Stimulated activated CD4-positive, alpha-beta T cell treated with anti-CD3 and anti-CD28 coated beads, Interleukin-15, amount 100 ng/mL, for 48 hours (primary cell): ENCODE data around the gene KIAA1217.
A peak's percentile ranks its signal among the peaks of the same experiment; 100 is the strongest.

Source experiments
- DNase-seq, 2 donors: peaks; one replicate each; pipeline ENCODE4 v3.0.0-alpha.2; 2020; ENCODE audit warnings: low read depth in 2 of 2

Gene KIAA1217

DNA sequence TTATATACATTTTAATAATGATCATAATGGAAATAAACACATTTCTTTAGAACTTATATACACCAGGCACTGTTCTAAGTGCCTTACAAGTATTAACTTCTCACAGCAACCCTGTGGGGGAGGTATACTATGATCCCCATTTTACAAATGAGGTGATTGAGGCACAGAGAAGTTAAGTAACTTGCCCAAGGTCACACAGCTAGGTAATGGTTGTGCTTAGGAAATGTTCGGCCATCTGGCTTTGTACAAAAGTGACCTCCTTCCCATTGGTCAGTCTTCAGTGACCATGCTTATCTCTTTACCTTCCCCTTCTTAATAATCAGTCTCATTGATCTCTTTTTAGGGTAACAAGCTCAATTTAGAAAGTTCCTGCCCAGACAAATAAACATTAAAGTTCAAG, 158.8 kb downstream of the KIAA1217 start:
- no peak for DNase-seq

DNA sequence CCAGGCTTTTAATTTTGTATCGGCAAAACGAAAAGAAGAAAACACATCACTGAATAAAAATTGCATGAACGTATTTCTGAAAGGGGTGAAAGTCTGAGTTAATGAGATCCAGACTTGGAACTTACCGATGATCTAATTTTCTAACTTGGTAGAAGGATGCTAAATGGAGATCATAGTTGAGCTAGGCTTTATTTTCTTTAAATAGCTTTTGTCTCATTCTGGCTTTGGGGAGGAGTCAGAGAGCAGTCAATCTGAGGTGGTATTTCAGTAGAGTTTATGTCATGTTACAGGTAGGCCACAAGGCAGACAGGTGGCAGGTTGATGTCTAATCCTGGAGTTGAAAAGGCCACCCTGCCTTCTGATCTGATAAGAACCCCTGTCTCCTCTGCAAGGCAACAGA, 161.9 kb downstream of the KIAA1217 start:
- no peak for DNase-seq

DNA sequence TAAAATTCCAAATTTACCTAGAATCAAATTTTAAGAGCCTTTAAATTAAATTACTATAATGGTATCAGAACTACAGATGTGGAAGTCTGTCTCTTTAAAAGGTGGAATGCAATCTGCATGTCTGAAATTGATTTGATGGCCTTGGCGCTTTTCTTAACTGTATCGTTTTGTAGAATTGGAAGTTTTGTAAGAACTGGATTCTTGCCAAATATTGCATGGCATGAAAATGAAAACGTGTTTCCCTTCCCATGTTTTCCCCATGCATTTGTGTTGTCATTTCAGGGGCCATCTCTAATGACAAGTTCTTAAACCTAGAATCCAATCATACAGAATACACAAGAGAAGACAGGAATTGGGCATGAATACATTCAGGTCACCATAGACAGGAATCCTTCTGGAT, 162.5 kb downstream of the KIAA1217 start:
- DNase-seq, result no peak

DNA sequence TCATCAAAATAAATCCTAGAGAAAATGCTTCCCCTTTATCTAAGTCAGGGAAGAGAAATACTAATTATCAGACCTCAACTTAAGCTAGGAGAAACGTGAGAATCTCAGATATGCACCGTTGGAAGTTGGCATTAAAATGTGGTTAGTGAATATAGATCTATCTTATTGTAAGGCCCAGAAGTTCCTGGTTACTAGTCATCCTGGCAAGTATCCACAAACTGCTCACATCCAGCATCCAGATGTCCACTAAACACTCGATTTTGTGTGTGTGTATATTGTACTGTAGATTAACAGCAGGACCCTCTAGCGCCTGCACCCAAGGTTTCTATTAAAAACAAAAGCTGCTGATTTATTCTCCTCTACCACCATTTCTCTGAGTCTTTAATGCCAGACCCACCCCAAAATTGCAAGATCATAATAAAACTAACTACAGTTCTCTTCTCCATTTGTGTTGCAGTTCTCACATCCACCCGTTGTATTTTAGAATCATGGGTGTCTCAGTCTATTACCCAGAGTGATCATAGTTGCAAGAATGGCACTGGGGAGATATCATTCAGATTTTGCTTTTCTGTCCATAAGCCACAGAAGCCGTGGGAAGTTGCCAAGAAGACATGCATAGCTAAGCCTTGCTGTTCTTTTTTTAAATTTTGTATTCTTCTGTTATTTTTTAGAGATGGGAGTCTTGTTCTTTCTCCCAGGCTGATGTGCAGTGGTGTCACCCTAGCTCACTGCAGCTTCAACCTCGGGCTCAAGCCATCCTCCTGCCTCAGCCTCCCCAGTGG, 165.4 kb downstream of the KIAA1217 start:
- DNase-seq, result no peak

DNA sequence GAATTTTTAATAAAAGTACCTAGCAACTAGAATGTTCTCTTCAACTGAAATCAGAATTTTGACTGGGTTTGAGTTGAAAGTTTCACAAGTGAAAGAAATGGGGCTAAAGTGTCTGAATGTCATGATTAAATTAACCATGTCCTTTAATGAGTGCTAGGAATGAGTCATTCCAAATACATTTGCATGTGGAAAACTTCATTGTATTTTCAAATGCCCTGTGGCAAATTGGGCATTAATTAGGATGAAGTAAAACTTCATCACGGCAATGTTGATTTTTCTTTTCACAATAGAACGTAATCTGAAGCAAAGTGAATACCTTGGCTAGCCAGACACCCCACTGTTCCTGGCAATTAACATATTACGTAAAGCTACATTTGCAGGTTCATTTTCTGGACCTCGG, 166.6 kb downstream of the KIAA1217 start:
- no peak for DNase-seq

DNA sequence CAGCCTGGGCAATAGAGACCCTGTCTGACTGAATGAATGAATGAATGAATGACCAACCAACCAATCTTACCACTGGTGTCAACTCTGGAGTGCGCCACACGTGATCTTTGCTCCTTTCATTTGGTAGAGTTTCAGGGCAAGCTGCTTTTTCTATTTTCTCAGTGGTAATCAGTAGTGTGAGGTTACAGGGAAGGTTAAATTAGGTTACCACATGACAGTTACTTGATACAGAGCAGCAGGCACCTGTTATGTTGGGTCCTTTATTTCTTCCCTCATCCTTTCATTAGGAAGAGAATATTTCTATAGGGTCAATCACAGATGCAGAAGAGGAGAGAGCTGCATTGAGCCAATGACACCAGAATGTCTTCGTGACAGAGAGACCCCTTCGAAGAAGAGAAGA, 167.8 kb downstream of the KIAA1217 start:
- DNase-seq, result no peak

DNA sequence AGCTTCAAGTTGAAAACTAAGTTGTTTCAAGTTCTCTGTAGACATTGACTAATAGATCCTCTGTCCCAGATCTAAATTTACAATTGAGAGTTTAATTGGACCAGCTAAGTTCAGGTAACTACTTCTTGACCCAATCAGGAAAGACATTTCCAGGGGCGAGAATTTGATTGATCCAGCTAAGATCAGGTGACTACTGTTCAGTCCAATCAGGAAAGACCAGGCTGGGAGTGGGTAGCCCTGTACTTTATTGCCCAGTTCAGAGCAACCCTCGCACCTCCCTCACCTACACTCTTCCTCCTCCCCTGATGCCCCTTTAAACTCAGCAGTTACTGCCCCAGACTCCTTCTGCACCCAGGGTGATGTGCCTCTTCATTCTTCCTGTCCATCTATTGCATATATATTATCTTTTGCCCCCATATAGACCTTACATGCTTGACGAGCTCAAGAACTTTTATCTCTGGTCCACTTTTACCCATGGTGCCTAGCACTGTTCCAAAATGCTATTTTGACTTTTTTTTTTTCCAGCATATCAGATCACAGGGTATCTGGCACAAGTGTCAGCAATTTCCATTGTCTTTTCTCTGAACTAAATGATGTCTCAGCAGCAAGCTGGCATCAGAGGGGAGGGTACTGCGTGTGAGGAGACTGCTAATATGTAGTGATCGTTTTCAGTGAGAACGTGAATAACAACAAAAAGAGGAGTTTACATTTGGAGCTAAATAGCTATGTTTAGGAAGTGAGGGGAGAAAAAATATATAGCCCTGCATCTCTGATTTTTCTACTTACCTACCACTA, 169.4 kb downstream of the KIAA1217 start:
- DNase-seq, result no peak

DNA sequence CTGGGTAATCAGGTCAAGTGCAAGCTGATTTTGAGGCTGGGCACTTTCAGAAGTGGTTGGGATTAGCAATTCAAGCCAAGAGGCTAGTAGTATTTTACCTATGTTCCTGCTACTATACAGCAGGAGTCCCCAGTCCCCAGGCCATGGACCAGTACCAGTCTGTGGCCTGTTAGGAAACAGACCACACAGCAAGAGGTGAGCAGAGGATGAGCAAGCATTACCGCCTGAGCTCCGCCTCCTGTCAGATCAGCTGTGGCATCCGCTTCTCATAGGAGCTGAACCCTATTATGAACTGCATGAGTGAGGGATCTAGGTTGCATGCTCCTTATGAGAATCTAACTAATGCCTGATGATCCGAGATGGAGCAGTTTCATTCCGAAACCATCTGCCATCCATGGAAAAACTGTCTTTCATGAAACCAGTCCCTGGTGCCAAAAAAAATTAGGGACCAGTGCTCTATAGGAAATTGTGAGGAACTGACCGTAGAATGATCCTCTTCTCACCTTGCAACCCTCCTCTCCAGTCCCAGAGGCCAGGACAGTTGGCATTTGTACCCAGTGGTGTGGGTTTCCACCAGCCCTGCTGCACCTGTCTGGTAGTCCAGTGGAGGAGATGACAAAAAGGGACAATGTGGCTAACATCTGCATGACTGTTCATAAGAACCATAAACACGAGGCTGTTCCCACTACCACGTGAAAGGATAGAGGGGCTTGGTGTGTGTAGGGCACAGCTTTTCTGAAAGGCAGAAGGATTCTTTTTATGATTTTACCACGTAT, 172.5 kb downstream of the KIAA1217 start:
- no peak for DNase-seq

DNA sequence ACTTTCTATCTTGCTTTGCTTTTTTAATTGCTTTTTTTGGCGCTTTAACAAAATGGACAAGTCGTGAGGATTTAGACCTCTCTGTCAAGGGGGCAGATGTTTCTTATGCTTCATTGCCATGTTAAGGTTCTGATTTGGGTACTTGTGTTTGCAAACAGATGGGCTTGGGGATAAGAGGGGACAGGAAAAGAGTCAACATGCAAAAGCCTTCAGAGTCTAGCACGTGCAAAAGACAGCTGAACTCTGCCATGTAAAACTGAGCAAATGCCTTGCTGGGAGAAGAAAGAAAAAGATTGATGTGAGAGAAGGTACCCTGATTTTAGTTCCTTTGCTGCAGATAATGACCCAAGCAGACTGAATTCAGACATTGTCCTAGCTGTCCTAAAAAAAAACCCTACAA, 173.1 kb downstream of the KIAA1217 start:
- no peak for DNase-seq

DNA sequence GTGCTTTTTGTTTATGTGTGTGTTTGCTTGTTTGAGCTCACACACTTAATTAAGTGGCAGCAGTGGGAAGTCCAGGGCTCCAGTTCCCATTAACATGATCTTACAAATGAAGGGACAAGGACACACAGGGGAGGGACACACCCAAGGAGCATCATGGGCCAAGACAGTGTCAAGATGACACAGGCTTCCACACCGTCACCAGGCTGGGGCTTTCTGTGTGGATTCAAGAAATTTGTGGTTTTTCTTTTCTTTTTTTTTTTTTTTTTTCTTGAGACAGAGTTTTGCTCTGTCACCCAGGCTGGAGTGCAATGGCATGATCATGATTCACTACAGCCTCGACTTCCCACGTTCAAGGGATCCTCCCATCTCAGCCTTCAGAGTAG, 173.6 kb downstream of the KIAA1217 start:
- DNase-seq, result no peak

DNA sequence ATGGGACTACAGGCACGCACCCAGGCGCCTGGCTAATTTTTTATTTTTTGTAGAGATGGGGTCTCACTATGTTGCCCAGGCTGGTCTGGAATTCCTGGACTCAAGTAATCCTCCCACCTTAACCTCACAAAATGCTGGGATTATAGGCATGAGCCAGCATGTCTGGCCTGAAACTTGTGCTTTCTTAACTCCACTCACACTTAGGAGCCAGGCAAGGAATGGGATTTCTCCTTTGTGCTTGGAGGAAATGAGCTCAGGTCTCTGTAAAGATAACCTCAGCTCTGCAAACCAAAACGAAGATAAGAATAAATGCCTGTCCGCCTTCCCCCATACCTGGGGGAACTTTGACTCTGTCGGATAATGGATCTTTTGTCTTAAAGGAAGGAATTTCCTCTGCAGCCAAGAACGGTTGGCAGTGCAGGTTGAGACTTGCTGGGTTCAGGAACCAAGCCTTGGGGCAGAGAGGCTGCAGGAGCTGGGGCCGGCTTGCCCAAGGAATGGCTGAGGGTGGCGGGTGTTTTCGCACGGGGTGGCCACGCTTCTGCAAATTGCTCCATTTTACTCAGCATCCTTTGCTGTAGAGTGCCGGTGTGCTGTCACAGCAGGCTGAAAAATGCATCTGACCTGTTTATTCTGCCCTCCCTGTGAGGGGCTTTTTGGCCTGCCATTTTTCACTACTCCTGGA, 174.2 kb downstream of the KIAA1217 start:
- no peak for DNase-seq

DNA sequence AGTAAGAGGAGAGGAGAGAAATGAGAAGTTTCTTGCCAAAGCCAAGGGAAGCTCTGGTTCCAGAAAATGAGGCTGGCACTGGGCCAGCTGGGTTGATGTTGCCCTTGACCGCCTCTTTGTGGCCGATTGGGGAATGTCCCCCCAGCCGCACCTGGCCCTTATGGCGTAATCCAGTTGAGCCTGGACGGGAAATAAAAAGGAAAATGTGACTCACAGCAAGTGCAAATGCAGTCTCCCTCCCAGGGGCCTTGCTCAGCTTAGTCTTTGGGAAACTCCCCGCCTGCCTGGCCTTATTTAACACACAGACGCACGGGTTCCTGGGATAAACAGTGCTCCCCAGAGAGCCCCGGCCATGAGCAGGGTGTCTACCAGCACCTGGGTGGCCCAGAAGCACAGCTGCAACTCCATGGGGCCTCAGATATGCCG, 174.8 kb downstream of the KIAA1217 start:
- DNase-seq, result peak; percentile 23 to 30

DNA sequence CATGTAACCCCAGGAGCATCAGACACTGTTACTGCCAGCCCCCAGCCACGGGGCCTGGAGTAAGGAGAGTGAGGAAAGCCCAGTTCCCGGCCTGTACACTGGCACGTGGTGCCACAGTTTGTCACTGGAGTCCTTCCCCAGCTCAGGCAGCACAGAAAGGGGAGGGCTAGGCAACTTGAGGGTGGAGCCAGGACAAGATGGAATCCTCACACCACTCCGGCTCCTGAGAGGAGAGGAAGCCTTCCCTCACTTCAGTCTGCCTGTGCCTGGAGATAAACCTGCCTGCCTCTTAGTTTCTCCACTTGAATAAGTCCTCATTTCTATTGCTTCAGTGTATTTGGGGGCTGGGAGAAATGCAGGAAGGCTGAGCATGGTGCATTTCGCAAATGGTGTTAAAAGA, 176.0 kb downstream of the KIAA1217 start:
- DNase-seq, result no peak

DNA sequence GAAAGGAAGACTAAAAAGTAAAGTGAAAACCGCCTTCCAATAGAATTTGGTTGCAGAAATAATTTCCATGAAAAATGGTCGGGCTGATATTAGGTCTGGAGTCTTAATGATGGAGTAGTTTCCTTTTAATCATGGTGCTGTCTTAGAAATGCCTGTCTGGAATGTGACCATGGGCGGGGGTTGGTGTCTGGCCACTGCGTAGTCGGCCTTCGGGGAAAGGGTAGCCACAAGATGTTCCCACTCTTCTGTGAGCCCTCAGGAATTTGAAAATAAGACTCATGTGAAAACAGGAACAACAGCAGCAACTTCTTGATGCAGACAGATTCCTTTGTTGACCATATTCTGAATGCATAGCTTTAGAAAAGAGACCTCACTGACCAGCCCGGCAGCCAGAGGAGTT, 176.8 kb downstream of the KIAA1217 start:
- no peak for DNase-seq

DNA sequence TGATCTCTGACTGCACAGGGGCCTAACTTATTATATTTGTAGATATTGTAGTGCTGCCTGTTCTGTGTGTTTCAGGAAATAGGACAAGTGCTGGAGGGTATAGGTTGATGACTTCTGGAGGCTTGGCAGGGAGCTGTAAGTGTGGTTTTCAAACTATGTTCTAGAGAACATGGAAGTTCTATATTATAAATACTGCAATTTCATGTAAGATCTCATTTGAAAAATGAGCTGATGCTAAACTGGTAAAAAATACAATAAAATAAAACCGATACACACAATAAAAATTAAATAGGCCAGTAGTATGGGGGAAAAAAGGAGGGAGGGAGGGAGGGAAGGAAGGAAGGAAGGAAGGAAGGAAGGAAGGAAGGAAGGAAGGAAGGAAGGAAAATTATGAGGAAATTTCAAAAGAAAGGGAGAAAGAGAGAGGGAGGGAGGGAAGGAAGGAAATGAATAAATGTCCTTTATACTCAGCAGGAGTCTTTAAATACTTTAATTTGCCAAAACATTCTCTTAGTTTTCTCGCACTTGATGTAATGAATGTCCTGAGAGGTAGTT, 181.3 kb downstream of the KIAA1217 start:
- no peak for DNase-seq

DNA sequence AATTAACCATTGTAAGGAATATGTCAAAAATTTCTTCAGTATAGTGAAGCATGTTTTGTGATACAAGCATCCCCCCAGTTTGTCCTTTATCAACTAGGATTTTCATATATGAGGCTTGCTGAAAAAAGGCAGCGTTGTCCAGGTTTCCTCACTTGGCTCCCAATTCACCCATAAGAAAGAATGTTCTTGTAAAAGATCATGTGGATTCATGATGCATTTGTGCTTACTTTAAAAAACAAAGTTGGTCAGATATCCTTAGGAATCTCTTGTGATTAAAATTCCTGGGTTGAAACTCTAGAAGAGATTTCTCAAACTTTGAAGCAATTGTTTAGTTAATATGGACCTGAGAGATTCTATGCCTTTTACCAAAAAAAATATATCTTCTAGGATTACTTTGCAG, 181.8 kb downstream of the KIAA1217 start:
- DNase-seq, result no peak

DNA sequence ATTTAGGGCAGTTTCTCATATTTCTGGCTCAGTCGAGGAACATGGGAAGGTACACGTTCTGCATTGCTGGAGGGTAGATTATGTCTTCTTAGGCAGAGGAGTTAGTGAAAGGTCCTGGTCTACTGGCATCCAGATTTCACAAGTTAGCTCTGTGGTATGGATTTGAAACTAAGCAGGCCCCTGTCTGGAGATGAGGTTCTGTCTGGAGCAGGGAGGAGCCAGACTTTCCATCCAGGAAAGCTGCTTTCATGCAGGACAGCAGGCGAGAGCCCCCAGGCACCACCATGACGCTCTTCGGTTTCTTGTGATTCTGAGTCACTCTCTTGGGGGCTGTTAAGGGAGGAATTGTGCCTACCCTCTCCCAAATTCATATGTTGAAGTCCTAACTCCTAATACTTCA, 184.3 kb downstream of the KIAA1217 start:
- no peak for DNase-seq

DNA sequence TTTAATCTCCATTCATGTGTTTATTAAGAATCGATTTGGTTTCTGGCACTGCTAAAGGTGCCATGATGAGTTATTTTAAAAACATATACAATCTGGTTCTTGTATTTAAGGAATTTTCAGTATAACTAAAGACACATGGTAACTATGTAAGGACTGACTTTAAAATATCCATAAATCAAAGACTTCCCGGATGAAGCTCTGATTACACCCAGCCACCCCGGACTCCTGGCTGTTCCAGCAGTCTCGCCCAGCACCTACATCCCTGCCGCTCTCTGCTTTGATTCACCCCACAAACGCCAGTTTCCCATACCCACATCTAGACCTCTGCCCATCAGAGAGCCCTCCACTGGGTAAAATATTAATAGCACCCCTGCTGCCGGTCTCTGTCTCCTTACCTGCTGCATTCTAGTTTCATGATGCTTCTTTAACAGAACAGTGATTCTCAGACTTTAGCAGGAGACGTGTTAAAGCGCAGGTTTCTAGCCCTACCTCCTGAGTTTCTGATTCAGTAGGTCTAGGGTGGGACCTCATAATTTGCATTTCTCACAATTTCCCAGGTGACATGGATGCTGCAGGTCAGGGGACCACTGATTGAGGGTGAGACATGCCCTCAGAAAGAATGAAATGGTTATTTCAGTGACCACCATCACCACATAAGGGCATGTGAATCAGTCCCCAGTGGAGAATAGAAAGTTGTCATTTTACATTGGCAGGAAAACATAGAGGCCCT, 185.7 kb downstream of the KIAA1217 start:
- DNase-seq, result no peak

DNA sequence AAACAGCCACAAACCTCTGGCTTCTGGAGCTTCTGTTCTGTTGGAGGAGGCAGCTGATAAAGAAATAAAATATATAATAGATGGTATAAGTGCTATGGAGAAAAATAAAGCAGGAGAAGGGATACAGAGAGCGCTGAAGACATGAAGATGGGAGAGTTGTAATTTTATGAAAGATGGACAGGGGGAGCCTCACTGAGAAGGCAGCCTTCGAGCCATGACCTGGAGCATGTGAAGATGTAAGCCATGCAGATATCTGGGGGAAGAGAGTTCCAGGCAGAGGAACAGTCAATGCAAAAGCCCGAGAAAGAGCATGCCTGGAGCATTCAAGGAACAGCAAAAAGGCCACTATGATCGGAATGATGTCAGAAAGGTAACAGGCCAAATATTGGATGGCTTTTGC, 187.5 kb downstream of the KIAA1217 start:
- DNase-seq, result no peak

DNA sequence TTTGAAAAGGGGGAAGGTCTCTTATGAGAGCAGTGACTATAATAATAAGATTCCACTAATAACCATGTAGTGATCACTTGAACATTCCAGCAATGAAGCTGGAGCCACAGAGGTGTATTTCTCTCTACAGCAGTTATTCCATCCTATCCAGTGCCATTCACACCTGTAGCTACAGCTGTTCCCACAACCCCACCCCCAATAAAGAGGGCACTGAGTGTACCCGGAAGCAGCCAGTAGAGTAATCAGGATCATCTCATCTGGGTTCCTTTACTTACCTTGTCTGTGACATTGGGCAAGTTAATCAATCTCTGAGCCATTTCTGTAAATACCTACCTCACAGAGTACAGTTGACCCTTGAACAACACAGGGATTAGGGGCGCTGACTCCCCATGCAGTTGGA, 188.7 kb downstream of the KIAA1217 start:
- DNase-seq, result no peak

DNA sequence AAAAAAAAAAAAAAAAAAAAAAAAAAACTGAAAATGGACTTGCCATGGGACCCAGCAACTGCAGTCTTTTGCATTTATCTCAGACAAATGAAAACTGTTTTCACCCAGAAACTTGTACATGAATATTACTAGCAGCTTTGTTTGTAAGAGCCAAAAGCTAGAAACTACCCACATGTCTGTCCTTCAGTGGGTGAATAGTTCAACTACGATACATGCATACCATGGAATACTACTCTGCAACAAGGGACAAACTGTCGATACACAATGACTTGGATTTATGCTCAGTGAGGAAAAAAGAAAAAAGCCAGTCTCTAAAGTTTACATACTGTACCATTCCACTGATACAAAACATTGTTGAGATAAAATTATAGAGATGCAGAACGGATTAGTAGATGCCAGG, 195.6 kb downstream of the KIAA1217 start:
- DNase-seq, result no peak
